ENCODE measurements around the gene EPPIN. TPM values are rescaled to one million over a fixed set of nuclear protein-coding genes. Genes with fewer than 3 reads are reported as not detected.

Gene EPPIN
- total and polyA plus RNA-seq, 10 of the 15 experiments (the other 5 are each of a cell fraction or from before 2014, with no cell fraction given), result not detected

GRCh38 chr20:45523821-45524220 is 23.4 kb downstream of the EPPIN start:
- no peak overlapping the region for H2AFZ ChIP-seq (ENCODE audit: control insufficient read depth, low read depth, low read length)
- FAIRE-seq (no peak), DNase-seq (ENCODE audit: low read depth, low spot score) (no peak), ATAC-seq (no peak)
- H3K4me1 ChIP-seq (ENCODE audit: control insufficient read depth, insufficient read depth, low read length), result no peaks in the 10 kb centered on the region
- SMC1A ChIA-PET (ENCODE audit: uncharacterized antibody, unreplicated experiment), result no interaction called here
- CTCF ChIA-PET, result no interaction called here
- H3K4me2 ChIP-seq (ENCODE audit: control insufficient read depth, insufficient read depth), result no peak overlapping the region
- intact Hi-C loops (cut with micrococcal nuclease; ENCODE audit: unreplicated experiment), result no loop called here
- no peaks in the 10 kb centered on the region for H3K79me2 ChIP-seq (ENCODE audit: control insufficient read depth, insufficient read depth, low read length)
- H3K9me3 ChIP-seq (replicated peaks; ENCODE audit: control insufficient read depth, insufficient read depth, low read length), result no peaks in the 10 kb centered on the region
- no peak overlapping the region for H3K27ac ChIP-seq (ENCODE audit: control insufficient read depth, insufficient read depth)
- WGBS (ENCODE audit: insufficient coverage, insufficient replicate concordance, low lambda C conversion rate, missing lambda C conversion rate), result 0% methylated on average over 1 of the region's 1 CpG
- POLR2A ChIA-PET, result no interaction called here
- in situ Hi-C loops (cut with MboI), result no loop called here
- H3K27me3 ChIP-seq (replicated peaks in 1 of 2; ENCODE audit: control insufficient read depth in 2 of 2, insufficient read depth in 2 of 2, low read length in 1 of 2), result peaks cover 0 to 3% of the 10 kb centered on the region in 2 experiments; a peak in 2 of 4 replicates
- H3K4me3 ChIP-seq, result no peak overlapping the region
- H4K20me1 ChIP-seq (ENCODE audit: control insufficient read depth, insufficient read depth), result no peaks in the 10 kb centered on the region
- BruUV-seq (replicated peaks), result no TSS peak
- H3K36me3 ChIP-seq (ENCODE audit: control insufficient read depth in 2 of 2, insufficient read depth in 2 of 2, low read length in 1 of 2), result no peaks in the 10 kb centered on the region
- RAD21 ChIA-PET (ENCODE audit: unreplicated experiment), result no interaction called here
- H3K9ac ChIP-seq (ENCODE audit: control insufficient read depth, insufficient read depth, low read length), result no peak overlapping the region
- TF ChIP-seq STAT3 (IDR thresholded peaks at IDR 0.05; ENCODE audit: low read depth, low read length) (no peak), FOXK2 (IDR thresholded peaks at IDR 0.05) (no peak), SMAD1 (IDR thresholded peaks at IDR 0.05; ENCODE audit: low read depth, partially characterized antibody) (no peak), MYB (IDR thresholded peaks at IDR 0.05; ENCODE audit: borderline replicate concordance, low read depth, low read length) (no peak), YY1 (IDR thresholded peaks at IDR 0.05; ENCODE audit: low read depth, low read length) (no peak), ATF7 (IDR thresholded peaks at IDR 0.05; ENCODE audit: low read depth) (no peak), PKNOX1 (IDR thresholded peaks at IDR 0.05) (no peak), CREM (IDR thresholded peaks at IDR 0.05; ENCODE audit: low read depth) (no peak), PRDM15 (CRISPR knock-in tag; IDR thresholded peaks at IDR 0.05) (no peak)
- TF ChIP-seq, protein P1, sequence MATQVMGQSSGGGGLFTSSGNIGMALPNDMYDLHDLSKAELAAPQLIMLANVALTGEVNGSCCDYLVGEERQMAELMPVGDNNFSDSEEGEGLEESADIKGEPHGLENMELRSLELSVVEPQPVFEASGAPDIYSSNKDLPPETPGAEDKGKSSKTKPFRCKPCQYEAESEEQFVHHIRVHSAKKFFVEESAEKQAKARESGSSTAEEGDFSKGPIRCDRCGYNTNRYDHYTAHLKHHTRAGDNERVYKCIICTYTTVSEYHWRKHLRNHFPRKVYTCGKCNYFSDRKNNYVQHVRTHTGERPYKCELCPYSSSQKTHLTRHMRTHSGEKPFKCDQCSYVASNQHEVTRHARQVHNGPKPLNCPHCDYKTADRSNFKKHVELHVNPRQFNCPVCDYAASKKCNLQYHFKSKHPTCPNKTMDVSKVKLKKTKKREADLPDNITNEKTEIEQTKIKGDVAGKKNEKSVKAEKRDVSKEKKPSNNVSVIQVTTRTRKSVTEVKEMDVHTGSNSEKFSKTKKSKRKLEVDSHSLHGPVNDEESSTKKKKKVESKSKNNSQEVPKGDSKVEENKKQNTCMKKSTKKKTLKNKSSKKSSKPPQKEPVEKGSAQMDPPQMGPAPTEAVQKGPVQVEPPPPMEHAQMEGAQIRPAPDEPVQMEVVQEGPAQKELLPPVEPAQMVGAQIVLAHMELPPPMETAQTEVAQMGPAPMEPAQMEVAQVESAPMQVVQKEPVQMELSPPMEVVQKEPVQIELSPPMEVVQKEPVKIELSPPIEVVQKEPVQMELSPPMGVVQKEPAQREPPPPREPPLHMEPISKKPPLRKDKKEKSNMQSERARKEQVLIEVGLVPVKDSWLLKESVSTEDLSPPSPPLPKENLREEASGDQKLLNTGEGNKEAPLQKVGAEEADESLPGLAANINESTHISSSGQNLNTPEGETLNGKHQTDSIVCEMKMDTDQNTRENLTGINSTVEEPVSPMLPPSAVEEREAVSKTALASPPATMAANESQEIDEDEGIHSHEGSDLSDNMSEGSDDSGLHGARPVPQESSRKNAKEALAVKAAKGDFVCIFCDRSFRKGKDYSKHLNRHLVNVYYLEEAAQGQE (IDR thresholded peaks at IDR 0.05; ENCODE audit: low read depth, low read length), result no peak
- TF ChIP-seq, protein P2, sequence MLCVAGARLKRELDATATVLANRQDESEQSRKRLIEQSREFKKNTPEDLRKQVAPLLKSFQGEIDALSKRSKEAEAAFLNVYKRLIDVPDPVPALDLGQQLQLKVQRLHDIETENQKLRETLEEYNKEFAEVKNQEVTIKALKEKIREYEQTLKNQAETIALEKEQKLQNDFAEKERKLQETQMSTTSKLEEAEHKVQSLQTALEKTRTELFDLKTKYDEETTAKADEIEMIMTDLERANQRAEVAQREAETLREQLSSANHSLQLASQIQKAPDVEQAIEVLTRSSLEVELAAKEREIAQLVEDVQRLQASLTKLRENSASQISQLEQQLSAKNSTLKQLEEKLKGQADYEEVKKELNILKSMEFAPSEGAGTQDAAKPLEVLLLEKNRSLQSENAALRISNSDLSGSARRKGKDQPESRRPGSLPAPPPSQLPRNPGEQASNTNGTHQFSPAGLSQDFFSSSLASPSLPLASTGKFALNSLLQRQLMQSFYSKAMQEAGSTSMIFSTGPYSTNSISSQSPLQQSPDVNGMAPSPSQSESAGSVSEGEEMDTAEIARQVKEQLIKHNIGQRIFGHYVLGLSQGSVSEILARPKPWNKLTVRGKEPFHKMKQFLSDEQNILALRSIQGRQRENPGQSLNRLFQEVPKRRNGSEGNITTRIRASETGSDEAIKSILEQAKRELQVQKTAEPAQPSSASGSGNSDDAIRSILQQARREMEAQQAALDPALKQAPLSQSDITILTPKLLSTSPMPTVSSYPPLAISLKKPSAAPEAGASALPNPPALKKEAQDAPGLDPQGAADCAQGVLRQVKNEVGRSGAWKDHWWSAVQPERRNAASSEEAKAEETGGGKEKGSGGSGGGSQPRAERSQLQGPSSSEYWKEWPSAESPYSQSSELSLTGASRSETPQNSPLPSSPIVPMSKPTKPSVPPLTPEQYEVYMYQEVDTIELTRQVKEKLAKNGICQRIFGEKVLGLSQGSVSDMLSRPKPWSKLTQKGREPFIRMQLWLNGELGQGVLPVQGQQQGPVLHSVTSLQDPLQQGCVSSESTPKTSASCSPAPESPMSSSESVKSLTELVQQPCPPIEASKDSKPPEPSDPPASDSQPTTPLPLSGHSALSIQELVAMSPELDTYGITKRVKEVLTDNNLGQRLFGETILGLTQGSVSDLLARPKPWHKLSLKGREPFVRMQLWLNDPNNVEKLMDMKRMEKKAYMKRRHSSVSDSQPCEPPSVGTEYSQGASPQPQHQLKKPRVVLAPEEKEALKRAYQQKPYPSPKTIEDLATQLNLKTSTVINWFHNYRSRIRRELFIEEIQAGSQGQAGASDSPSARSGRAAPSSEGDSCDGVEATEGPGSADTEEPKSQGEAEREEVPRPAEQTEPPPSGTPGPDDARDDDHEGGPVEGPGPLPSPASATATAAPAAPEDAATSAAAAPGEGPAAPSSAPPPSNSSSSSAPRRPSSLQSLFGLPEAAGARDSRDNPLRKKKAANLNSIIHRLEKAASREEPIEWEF (IDR thresholded peaks at IDR 0.05; ENCODE audit: insufficient replicate concordance, low read depth, low read length), result no peak

All from GM12878 (cell line).